ENCODE data around the gene CORO2B. TPM values are rescaled to one million over a fixed set of nuclear protein-coding genes. Genes with fewer than 3 reads are reported as not detected.

The CORO2B gene
- total RNA-seq, 2 donors from 2014 or later = 1.0 to 4.0 TPM

DNA sequence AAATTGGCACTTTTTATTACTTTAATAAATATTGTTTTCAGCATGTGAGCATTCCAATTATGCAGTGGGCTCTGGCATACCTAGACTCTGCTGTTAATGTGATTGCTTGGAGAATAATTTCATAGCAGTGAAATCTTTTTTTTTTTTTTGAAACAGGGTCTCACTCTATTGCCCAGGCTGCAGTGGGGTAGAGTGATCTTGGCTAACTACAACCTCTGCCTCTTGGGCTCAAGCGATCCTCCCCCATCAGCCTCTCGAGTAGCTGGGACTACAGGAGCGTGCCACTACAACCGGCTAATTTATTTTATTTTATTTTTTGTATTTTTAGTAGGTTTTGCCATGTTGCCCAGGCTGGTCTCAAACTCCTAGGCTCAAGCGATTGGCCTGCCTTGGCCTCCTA lies 14.6 kb upstream of the CORO2B start:
- H3K9me3 ChIP-seq = no peaks in the 10 kb centered on the region
- no peak overlapping the region for H3K4me3 ChIP-seq
- no peaks in the 10 kb centered on the region for H3K36me3 ChIP-seq (replicated peaks in 1 of 2; ENCODE audit: insufficient read depth in 1 of 2, low read depth in 2 of 2)
- H3K27ac ChIP-seq = no peak overlapping the region
- intact Hi-C loops (cut with DNase I) = no loop called here
- ATAC-seq (no peak), DNase-seq (no peak)
- H3K27me3 ChIP-seq = no peaks in the 10 kb centered on the region
- 86 to 91% methylated on average over 5 of the region's 5 CpGs for WGBS, 2 donors
- peaks cover 8% of the 10 kb centered on the region for H3K4me1 ChIP-seq
- TF ChIP-seq, protein P1, sequence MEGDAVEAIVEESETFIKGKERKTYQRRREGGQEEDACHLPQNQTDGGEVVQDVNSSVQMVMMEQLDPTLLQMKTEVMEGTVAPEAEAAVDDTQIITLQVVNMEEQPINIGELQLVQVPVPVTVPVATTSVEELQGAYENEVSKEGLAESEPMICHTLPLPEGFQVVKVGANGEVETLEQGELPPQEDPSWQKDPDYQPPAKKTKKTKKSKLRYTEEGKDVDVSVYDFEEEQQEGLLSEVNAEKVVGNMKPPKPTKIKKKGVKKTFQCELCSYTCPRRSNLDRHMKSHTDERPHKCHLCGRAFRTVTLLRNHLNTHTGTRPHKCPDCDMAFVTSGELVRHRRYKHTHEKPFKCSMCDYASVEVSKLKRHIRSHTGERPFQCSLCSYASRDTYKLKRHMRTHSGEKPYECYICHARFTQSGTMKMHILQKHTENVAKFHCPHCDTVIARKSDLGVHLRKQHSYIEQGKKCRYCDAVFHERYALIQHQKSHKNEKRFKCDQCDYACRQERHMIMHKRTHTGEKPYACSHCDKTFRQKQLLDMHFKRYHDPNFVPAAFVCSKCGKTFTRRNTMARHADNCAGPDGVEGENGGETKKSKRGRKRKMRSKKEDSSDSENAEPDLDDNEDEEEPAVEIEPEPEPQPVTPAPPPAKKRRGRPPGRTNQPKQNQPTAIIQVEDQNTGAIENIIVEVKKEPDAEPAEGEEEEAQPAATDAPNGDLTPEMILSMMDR (IDR thresholded peaks at IDR 0.05) = no peak
- TF ChIP-seq POLR2A (IDR thresholded peaks at IDR 0.05) = no peak

DNA sequence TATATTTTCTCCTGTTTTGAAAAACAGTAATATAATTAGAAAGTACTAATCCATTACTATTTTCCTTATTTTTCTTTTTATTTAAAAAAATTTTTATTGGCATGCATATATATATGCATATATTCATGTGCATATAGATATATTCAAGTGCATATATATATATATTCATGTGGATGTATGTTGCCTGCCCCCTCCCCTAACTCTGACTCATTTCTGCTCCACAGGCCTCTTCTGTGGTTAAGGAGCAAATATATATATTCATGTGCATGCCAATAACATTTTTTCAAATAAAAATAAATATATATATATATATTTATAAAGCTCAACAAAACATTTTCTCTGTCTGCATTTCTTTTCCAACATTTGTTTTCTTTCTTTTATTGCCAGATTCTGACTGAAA lies 13.6 kb upstream of the CORO2B start:
- no peak for ATAC-seq

DNA sequence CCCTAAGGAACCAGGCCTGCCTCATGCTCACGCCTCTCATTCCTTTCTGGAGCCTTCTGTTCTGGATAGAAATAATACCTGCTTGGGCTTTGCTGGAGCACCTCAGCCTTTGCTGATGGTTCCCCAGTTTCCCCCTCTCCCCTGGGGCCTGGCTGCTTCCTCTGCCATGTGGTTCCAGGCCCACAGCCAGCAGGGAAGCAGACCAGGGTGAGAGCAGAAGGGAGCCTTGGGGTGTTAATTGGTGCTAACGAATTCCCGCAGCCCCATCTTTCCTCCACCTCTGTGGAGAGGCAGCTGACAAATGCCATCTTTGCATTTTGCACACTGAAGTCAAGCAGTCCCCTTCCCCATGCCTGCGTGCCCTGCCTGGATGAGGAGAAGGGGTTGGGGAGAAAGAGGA lies 13.1 kb upstream of the CORO2B start:
- ATAC-seq = no peak
- WGBS, 2 donors = 79 to 86% methylated on average over 4 of the region's 4 CpGs
- TF ChIP-seq, protein P1 (IDR thresholded peaks at IDR 0.05) = no peak
- TF ChIP-seq POLR2A (IDR thresholded peaks at IDR 0.05) = no peak
- Histone ChIP-seq H3K4me1 (no peaks in the 10 kb centered on the region), H3K4me3 (no peak overlapping the region), H3K9me3 (no peaks in the 10 kb centered on the region), H3K36me3 (replicated peaks in 1 of 2; ENCODE audit: insufficient read depth in 1 of 2, low read depth in 2 of 2) (no peaks in the 10 kb centered on the region), H3K27ac (no peak overlapping the region), H3K27me3 (no peaks in the 10 kb centered on the region)
- intact Hi-C loops (cut with DNase I) = no loop called here
- no peak for DNase-seq

More for the DNA sequence above, 13.6 kb upstream of the CORO2B start:
- DNase-seq = no peak
- no peaks in the 10 kb centered on the region for H3K9me3 ChIP-seq
- H3K27me3 ChIP-seq = no peaks in the 10 kb centered on the region
- no peak overlapping the region for H3K27ac ChIP-seq
- TF ChIP-seq, protein P1 (IDR thresholded peaks at IDR 0.05) = no peak
- TF ChIP-seq POLR2A (IDR thresholded peaks at IDR 0.05) = no peak
- intact Hi-C loops (cut with DNase I) = no loop called here
- H3K36me3 ChIP-seq (replicated peaks in 1 of 2; ENCODE audit: insufficient read depth in 1 of 2, low read depth in 2 of 2) = no peaks in the 10 kb centered on the region
- no peak overlapping the region for H3K4me3 ChIP-seq
- H3K4me1 ChIP-seq = no peaks in the 10 kb centered on the region

DNA sequence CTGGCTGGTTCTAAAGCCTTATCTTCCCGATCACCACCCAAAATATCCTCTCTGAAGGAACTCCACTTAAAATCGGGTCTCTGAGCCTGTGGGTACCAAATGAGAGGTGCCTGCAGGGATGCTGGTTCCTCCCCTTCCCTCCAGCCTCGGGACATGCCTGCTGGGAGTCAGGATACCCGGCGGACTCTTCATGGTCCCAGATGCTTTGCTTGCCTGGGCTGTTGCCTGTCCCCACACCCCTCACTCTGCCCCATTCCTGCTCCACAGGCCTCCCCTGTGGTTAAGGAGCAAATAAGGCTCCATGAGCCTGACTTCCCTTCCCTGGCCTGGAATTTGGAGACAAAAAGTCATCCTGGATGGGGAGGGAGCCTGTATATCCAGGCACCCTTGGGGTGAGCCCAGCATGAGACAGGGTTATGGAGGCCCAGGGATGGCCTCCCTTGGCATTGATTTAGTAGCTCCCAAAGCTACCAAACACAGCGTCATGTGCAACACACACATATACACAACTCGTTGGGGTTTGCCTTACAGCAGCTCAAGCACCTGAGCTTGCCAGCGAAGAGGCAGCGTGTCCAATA lies 12.3 kb upstream of the CORO2B start:
- Histone ChIP-seq H3K9me3 (no peaks in the 10 kb centered on the region), H3K27me3 (no peaks in the 10 kb centered on the region), H3K36me3 (replicated peaks in 1 of 2; ENCODE audit: insufficient read depth in 1 of 2, low read depth in 2 of 2) (no peaks in the 10 kb centered on the region), H3K4me3 (no peak overlapping the region), H3K27ac (no peak overlapping the region), H3K4me1 (no peaks in the 10 kb centered on the region)
- TF ChIP-seq POLR2A (IDR thresholded peaks at IDR 0.05) = no peak
- TF ChIP-seq, protein P1 (IDR thresholded peaks at IDR 0.05) = no peak
- ATAC-seq (no peak), DNase-seq (no peak)
- WGBS, 2 donors = 45 to 63% methylated on average over 8 to 9 of the region's 9 CpGs
- intact Hi-C loops (cut with DNase I) = no loop called here

DNA sequence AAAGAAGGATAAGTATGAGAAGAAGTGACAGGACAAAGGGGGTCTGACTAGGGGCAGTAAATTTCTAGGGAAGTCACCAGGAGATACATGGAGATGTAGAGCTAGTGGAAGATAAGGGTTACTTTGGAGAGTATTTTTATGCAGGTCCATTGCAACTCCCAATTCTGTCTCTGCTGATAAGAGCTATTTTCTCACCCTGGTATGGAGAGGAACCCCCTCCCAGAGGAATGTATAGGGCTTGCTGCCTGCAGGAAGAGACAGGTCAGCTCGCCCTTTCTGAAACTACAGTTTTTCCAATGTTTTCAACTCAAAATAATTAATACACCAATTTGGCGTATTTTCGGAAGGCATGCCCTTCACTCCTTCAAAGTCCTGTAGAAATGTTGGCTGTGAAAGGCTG lies 11.4 kb upstream of the CORO2B start:
- Histone ChIP-seq H3K9me3 (no peaks in the 10 kb centered on the region), H3K4me3 (no peak overlapping the region), H3K27ac (no peak overlapping the region), H3K36me3 (replicated peaks in 1 of 2; ENCODE audit: insufficient read depth in 1 of 2, low read depth in 2 of 2) (no peaks in the 10 kb centered on the region), H3K4me1 (no peaks in the 10 kb centered on the region), H3K27me3 (no peaks in the 10 kb centered on the region)
- no peak for DNase-seq
- no peak for TF ChIP-seq POLR2A (IDR thresholded peaks at IDR 0.05)
- TF ChIP-seq, protein P1 (IDR thresholded peaks at IDR 0.05) = no peak
- intact Hi-C loops (cut with DNase I) = no loop called here
- no peak for ATAC-seq
- WGBS, 2 donors = 81 to 92% methylated on average over 3 of the region's 3 CpGs
